T-cell (primary cell): ENCODE measurements around the gene FYCO1. TPM values are rescaled to one million over a fixed set of nuclear protein-coding genes. Genes with fewer than 3 reads are reported as not detected.

ENCODE experiments used
- ATAC-seq, 4 experiments: fragments of 200-7000 bp in 3 of 4; fragments of 150-1000 bp in 1 of 4; cut with Tn5 transposase; replicated peaks in 1 of 4; 1 replicate in 3 of 4; 2 replicates in 1 of 4; pipeline ENCODE4 v1.10.0; 2021; ENCODE audit warnings: moderate library complexity in 3 of 4, mild to moderate bottlenecking in 2 of 4, moderate number of reproducible peaks in 1 of 4
- CTCF ChIA-PET, 2 donors: fragments of 300-600 bp; sonication (Branson Sonifier 250); formaldehyde crosslinking; loops; one replicate each; lab custom pipeline; 2022; ENCODE audit warnings: antibody characterized with exemption in 2 of 2; lab: Charles Lee
- POLR2A ChIA-PET, 2 donors: fragments of 300-600 bp; sonication (Branson Sonifier 250); formaldehyde crosslinking; loops; one replicate each; lab custom pipeline; 2022; ENCODE audit warnings: antibody characterized with exemption in 2 of 2; lab: Charles Lee
- DNase-seq, 35 experiments: peaks; one replicate each; pipeline versions ENCODE4 v3.0.0 to v3.0.0-alpha.2; 2013 to 2023
- H3K27ac ChIP-seq: one replicate; pipeline ENCODE4 v1.5.1; 2013; ENCODE audit warnings: low read length
- H3K27me3 ChIP-seq, 2 experiments: replicated peaks in 1 of 2; 1 replicate in 1 of 2; 2 replicates in 1 of 2; pipeline versions ENCODE4 v1.6.1 to v1.7.0; 2013; ENCODE audit warnings: low read length in 1 of 2, mixed read lengths in 1 of 2; ENCODE audit not compliant: control insufficient read depth in 2 of 2, insufficient read depth in 2 of 2; ENCODE audit errors: extremely low read depth in 1 of 2
- H3K36me3 ChIP-seq, 2 donors: 1 replicate in 1 of 2; 2 replicates in 1 of 2; pipeline versions ENCODE4 v1.6.1 to v1.7.0; 2013; ENCODE audit warnings: low read length in 1 of 2; ENCODE audit not compliant: control insufficient read depth in 2 of 2, insufficient read depth in 1 of 2; ENCODE audit errors: extremely low read depth in 1 of 2
- H3K4me1 ChIP-seq, 2 experiments: 1 replicate in 1 of 2; 2 replicates in 1 of 2; pipeline versions ENCODE4 v1.6.1 to v1.7.0; 2013; ENCODE audit warnings: low read length in 2 of 2, mixed read lengths in 1 of 2; ENCODE audit not compliant: insufficient read depth in 2 of 2, control insufficient read depth in 1 of 2; ENCODE audit errors: extremely low read depth in 1 of 2
- H3K4me3 ChIP-seq, 2 donors: 1 replicate in 1 of 2; 2 replicates in 1 of 2; pipeline versions ENCODE4 v1.5.1 to v1.7.0; 2013; ENCODE audit warnings: mild to moderate bottlenecking in 2 of 2, low read length in 1 of 2, moderate library complexity in 1 of 2; ENCODE audit not compliant: control insufficient read depth in 1 of 2; ENCODE audit errors: extremely low read depth in 1 of 2
- H3K9me3 ChIP-seq: 2 replicates; pipeline ENCODE4 v1.7.0; 2013
- H3K27ac Mint-ChIP-seq, 2 donors: one replicate each; pipeline ENCODE4 v1.8.0; 2020 to 2021; ENCODE audit warnings: mild to moderate bottlenecking in 2 of 2, mixed read lengths in 2 of 2
- H3K27me3 Mint-ChIP-seq, 2 donors: one replicate each; pipeline ENCODE4 v1.8.0; 2021 to 2022; ENCODE audit warnings: mixed read lengths in 2 of 2
- H3K36me3 Mint-ChIP-seq: one replicate; pipeline ENCODE4 v1.8.0; 2021; ENCODE audit warnings: mixed read lengths
- H3K4me1 Mint-ChIP-seq, 3 donors: one replicate each; pipeline ENCODE4 v1.8.0; 2020 to 2022; ENCODE audit warnings: mixed read lengths in 3 of 3, mild to moderate bottlenecking in 1 of 3
- H3K4me3 Mint-ChIP-seq, 3 donors: one replicate each; pipeline ENCODE4 v1.8.0; 2020 to 2022; ENCODE audit warnings: mild to moderate bottlenecking in 3 of 3, mixed read lengths in 3 of 3, moderate library complexity in 3 of 3
- H3K9me3 Mint-ChIP-seq, 3 donors: one replicate each; pipeline ENCODE4 v1.8.0; 2020 to 2022; ENCODE audit warnings: mixed read lengths in 3 of 3
- WGBS: methylation state at CpG from one replicate; pipeline ENCODE4 v1.1.5; 2013; ENCODE audit warnings: missing lambda C conversion rate; ENCODE audit not compliant: insufficient coverage; 5-methylcytosine and 5-hydroxymethylcytosine counted together
- total RNA-seq, 35 experiments: library from RNA in 6 of 35; stranded (reverse) in 6 of 35; fragments of 120-200 nt in 1 of 35; gene quantifications; one replicate each; pipeline versions ENCODE4 v1.2.1 to v1.2.4 and lab custom pipeline; 2013 to 2026

Gene FYCO1
- total RNA-seq, 5 donors from 2014 or later (not counting 1 experiment from before 2014, with no cell fraction given) = 24.6 to 46.3 (median 35.0) TPM

GRCh38 chr3:45873638-45874037 is 122.0 kb downstream of the FYCO1 start:
- Mint-ChIP-seq H3K27me3 (peaks cover 3 to 4% of the 10 kb centered on the region in 2 donors), H3K4me3 (no peak overlapping the region), H3K36me3 (no peaks in the 10 kb centered on the region), H3K27ac (no peak overlapping the region), H3K9me3 (peaks cover 2 to 5% (median 5%) of the 10 kb centered on the region in 3 donors), H3K4me1 (peaks cover 42 to 54% (median 45%) of the 10 kb centered on the region in 3 donors)
- no peak overlapping the region for H3K27ac ChIP-seq
- no peak for ATAC-seq
- peaks cover 0 to 18% of the 10 kb centered on the region in 2 experiments for H3K27me3 ChIP-seq
- POLR2A ChIA-PET = no interaction called here
- peaks cover 29 to 32% of the 10 kb centered on the region in 2 experiments for H3K4me1 ChIP-seq
- 57% methylated on average over 1 of the region's 4 CpGs for WGBS
- CTCF ChIA-PET = no interaction called here
- no peaks in the 10 kb centered on the region for H3K9me3 ChIP-seq
- no peak for DNase-seq
- no peak overlapping the region for H3K4me3 ChIP-seq
- H3K36me3 ChIP-seq = no peaks in the 10 kb centered on the region

- no peak for DNase-seq
- Histone ChIP-seq H3K4me1 (peaks cover 29 to 34% of the 10 kb centered on the region in 2 experiments), H3K4me3 (no peak overlapping the region), H3K27me3 (peaks cover 0 to 18% of the 10 kb centered on the region in 2 experiments), H3K9me3 (no peaks in the 10 kb centered on the region), H3K36me3 (no peaks in the 10 kb centered on the region), H3K27ac (no peak overlapping the region)
- H3K9me3 Mint-ChIP-seq = peaks cover 2 to 5% (median 5%) of the 10 kb centered on the region in 3 donors
- no peak for ATAC-seq
- H3K4me1 Mint-ChIP-seq = peaks cover 45 to 56% (median 45%) of the 10 kb centered on the region in 3 donors
- no peak overlapping the region for H3K4me3 Mint-ChIP-seq
- POLR2A ChIA-PET = no interaction called here
- CTCF ChIA-PET = no interaction called here
- H3K36me3 Mint-ChIP-seq = no peaks in the 10 kb centered on the region
- H3K27me3 Mint-ChIP-seq = peaks cover 3 to 4% of the 10 kb centered on the region in 2 donors
- H3K27ac Mint-ChIP-seq = no peak overlapping the region
Observed at GRCh38 chr3:45873036-45873435, 122.6 kb downstream of the FYCO1 start.

GRCh38 chr3:45872569-45872968 is 123.1 kb downstream of the FYCO1 start:
- no peak for DNase-seq
- Mint-ChIP-seq H3K27me3 (peaks cover 3 to 4% of the 10 kb centered on the region in 2 donors), H3K27ac (no peak overlapping the region), H3K36me3 (no peaks in the 10 kb centered on the region), H3K9me3 (peaks cover 2 to 5% (median 5%) of the 10 kb centered on the region in 3 donors), H3K4me3 (no peak overlapping the region), H3K4me1 (peaks cover 45 to 56% (median 45%) of the 10 kb centered on the region in 3 donors)
- no CpG with 5 or more reads among the region's 2 CpGs for WGBS
- Histone ChIP-seq H3K27me3 (peaks cover 0 to 18% of the 10 kb centered on the region in 2 experiments), H3K4me1 (peaks cover 29 to 34% of the 10 kb centered on the region in 2 experiments), H3K4me3 (no peak overlapping the region), H3K27ac (no peak overlapping the region), H3K9me3 (no peaks in the 10 kb centered on the region), H3K36me3 (no peaks in the 10 kb centered on the region)
- ChIA-PET POLR2A (interaction anchor here in 1 of 2 donors (0.8 kb wide), 1 partner anchor 15 kb away, joined by 4 read pairs; no protein-coding TSS in a partner anchor), CTCF (no interaction called here)
- no peak for ATAC-seq

GRCh38 chr3:45871780-45872179 is 123.8 kb downstream of the FYCO1 start:
- Mint-ChIP-seq H3K27me3 (peaks cover 3 to 8% of the 10 kb centered on the region in 2 donors), H3K9me3 (peaks cover 2 to 5% (median 5%) of the 10 kb centered on the region in 3 donors), H3K4me1 (peaks cover 45 to 61% (median 49%) of the 10 kb centered on the region in 3 donors), H3K36me3 (no peaks in the 10 kb centered on the region), H3K4me3 (no peak overlapping the region), H3K27ac (no peak overlapping the region)
- Histone ChIP-seq H3K9me3 (no peaks in the 10 kb centered on the region), H3K36me3 (no peaks in the 10 kb centered on the region), H3K27me3 (peaks cover 0 to 18% of the 10 kb centered on the region in 2 experiments), H3K4me3 (no peak overlapping the region), H3K4me1 (peaks cover 29 to 34% of the 10 kb centered on the region in 2 experiments), H3K27ac (no peak overlapping the region)
- POLR2A ChIA-PET = interaction anchor here in 1 of 2 donors (0.8 kb wide), 1 partner anchor 16 kb away, joined by 4 read pairs; no protein-coding TSS in a partner anchor
- WGBS = no CpG with 5 or more reads among the region's 6 CpGs
- ATAC-seq = no peak
- CTCF ChIA-PET = interaction anchor here in 1 of 2 donors (0.5 kb wide), 1 partner anchor 501 kb away, joined by 5 read pairs; no protein-coding TSS in a partner anchor
- no peak for DNase-seq

- Mint-ChIP-seq H3K27me3 (peaks cover 3 to 8% of the 10 kb centered on the region in 2 donors), H3K27ac (peak overlapping the region; percentile 36 to 37), H3K36me3 (no peaks in the 10 kb centered on the region), H3K9me3 (peaks cover 2 to 5% (median 5%) of the 10 kb centered on the region in 3 donors), H3K4me3 (peak overlapping the region in 1 of 3 donors; percentile 68), H3K4me1 (peaks cover 56 to 68% (median 56%) of the 10 kb centered on the region in 3 donors)
- peak; percentile 92 to 95 (median 95) for ATAC-seq
- H3K9me3 ChIP-seq = no peaks in the 10 kb centered on the region
- 0% methylated on average over 1 of the region's 4 CpGs for WGBS
- H3K4me1 ChIP-seq = peaks cover 29 to 39% of the 10 kb centered on the region in 2 experiments
- peak; percentile 34 to 88 (median 73) for DNase-seq
- H3K27me3 ChIP-seq = peaks cover 0 to 14% of the 10 kb centered on the region in 2 experiments
- no peak overlapping the region for H3K4me3 ChIP-seq
- no peaks in the 10 kb centered on the region for H3K36me3 ChIP-seq
- ChIA-PET POLR2A (no interaction called here), CTCF (no interaction called here)
- H3K27ac ChIP-seq = no peak overlapping the region
Observed at GRCh38 chr3:45870099-45870498, 125.5 kb downstream of the FYCO1 start.

- POLR2A ChIA-PET = no interaction called here
- ATAC-seq (no peak), DNase-seq (peak in 1 of 35 experiments; percentile 12)
- CTCF ChIA-PET = no interaction called here
- H3K4me1 ChIP-seq = peaks cover 31 to 44% of the 10 kb centered on the region in 2 experiments
- peaks cover 58 to 68% (median 61%) of the 10 kb centered on the region in 3 donors for H3K4me1 Mint-ChIP-seq
- peaks cover 3 to 7% of the 10 kb centered on the region in 2 donors for H3K27me3 Mint-ChIP-seq
- H3K4me3 ChIP-seq = no peak overlapping the region
- H3K4me3 Mint-ChIP-seq = peak overlapping the region in 1 of 3 donors; percentile 68
- H3K27ac ChIP-seq = no peak overlapping the region
- H3K36me3 ChIP-seq = no peaks in the 10 kb centered on the region
- H3K9me3 ChIP-seq = no peaks in the 10 kb centered on the region
- no peaks in the 10 kb centered on the region for H3K36me3 Mint-ChIP-seq
- peaks cover 2 to 5% (median 5%) of the 10 kb centered on the region in 3 donors for H3K9me3 Mint-ChIP-seq
- WGBS = no CpG with 5 or more reads among the region's 3 CpGs
- H3K27ac Mint-ChIP-seq = peak overlapping the region; percentile 36 to 37
- H3K27me3 ChIP-seq = peaks cover 0 to 14% of the 10 kb centered on the region in 2 experiments
Observed at GRCh38 chr3:45869638-45870037, 126.0 kb downstream of the FYCO1 start.
